HepG2 (cell line): Measurements from ENCODE around the gene KIF22. TPM values are rescaled to one million over a fixed set of nuclear protein-coding genes. Genes with fewer than 3 reads are reported as not detected.

Source experiments
- PHF21A ChIP-seq: sonication (generic); formaldehyde crosslinking; IDR thresholded peaks from 2 replicates; pipeline ENCODE4 v1.5.0; 2020; ENCODE audit warnings: mild to moderate bottlenecking, missing genetic modification reagents
- RBFOX2 ChIP-seq: fragments of 200-400 bp; formaldehyde crosslinking; IDR thresholded peaks from 2 replicates; pipeline ENCODE4 v1.6.1; 2017; ENCODE audit warnings: low read depth, mild to moderate bottlenecking, low read length
- SIN3A ChIP-seq: IDR thresholded peaks from 2 replicates; pipeline ENCODE4 v1.6.1; 2011; ENCODE audit warnings: low read depth, mild to moderate bottlenecking, control low read depth, low read length, borderline replicate concordance
- TBX2 ChIP-seq: sonication (generic); formaldehyde crosslinking; IDR thresholded peaks from 2 replicates; pipeline ENCODE4 v1.5.0; 2020; ENCODE audit warnings: missing genetic modification reagents, mild to moderate bottlenecking, borderline replicate concordance
- ZNF121 ChIP-seq: sonication (generic); formaldehyde crosslinking; IDR thresholded peaks from 2 replicates; pipeline ENCODE4 v1.5.0; 2020; ENCODE audit warnings: mild to moderate bottlenecking, missing genetic modification reagents
- ZNF142 ChIP-seq: sonication (generic); formaldehyde crosslinking; IDR thresholded peaks from 2 replicates; pipeline ENCODE4 v1.4.0; 2020; ENCODE audit warnings: missing genetic modification reagents
- polyA plus RNA-seq, 8 experiments: library from polyadenylated mRNA; depleted of rRNA in 3 of 8; stranded (reverse) in 7 of 8; unstranded in 1 of 8; fragments of >200 nt; fragmentation: Illumina TruSeq in 4 of 8; extraction: Trizol in 4 of 8; gene quantifications; 2 replicates each; pipeline versions ENCODE4 v1.2.1 to v1.2.3, GENCODE V29; 2011 to 2016; ENCODE audit warnings: low read depth in 4 of 8, missing spikeins in 1 of 8, mixed read lengths in 1 of 8; ENCODE audit not compliant: insufficient read depth in 1 of 8
- total RNA-seq, 5 experiments: library from RNA; depleted of rRNA; stranded (reverse); fragments of >200 nt; fragmentation: Illumina TruSeq; extraction: Trizol; gene quantifications; 2 replicates each; pipeline ENCODE4 v1.2.3, GENCODE V29; 2016; ENCODE audit warnings: low read depth in 1 of 5

The KIF22 gene
- total and polyA plus RNA-seq, 2 of the 13 experiments (the other 11 are each of a cell fraction or from before 2014, with no cell fraction given): 95.8 to 118 TPM

GRCh38 chr16:29809850-29810698, 19.5 kb downstream of the KIF22 start (continued):
- no peak for TF ChIP-seq ZNF142 (CRISPR knock-in tag)
- TF ChIP-seq ZNF121: no peak
- no peak for TF ChIP-seq TBX2 (CRISPR knock-in tag)
- TF ChIP-seq SIN3A: no peak
- TF ChIP-seq PHF21A (CRISPR knock-in tag): no peak
- TF ChIP-seq RBFOX2: peak; percentile 79
